Measurements from ENCODE around the gene QRFP. TPM values are rescaled to one million over a fixed set of nuclear protein-coding genes. Genes with fewer than 3 reads are reported as not detected.

The QRFP gene
- total RNA-seq, 4 donors from 2014 or later, result 0.18 TPM; not detected in 3

- peaks cover 28 to 100% (median 56%) of the 10 kb centered on the region in 3 donors for H3K36me3 ChIP-seq
- no peaks in the 10 kb centered on the region for H3K27me3 ChIP-seq
- H3K4me3 ChIP-seq, result no peak overlapping the region
- TF ChIP-seq CTCF (IDR thresholded peaks at IDR 0.05) (no peak), POLR2A (IDR thresholded peaks at IDR 0.05) (no peak)
- intact Hi-C loops (cut with DNase I), result loop anchor here (10.0 kb wide), 1 partner anchor 67 kb away; no protein-coding TSS in a partner anchor
- WGBS, 2 donors, result 84 to 96% methylated on average over 6 of the region's 6 CpGs
- DNase-seq, result no peak
- no peaks in the 10 kb centered on the region for H3K9me3 ChIP-seq
- H3K4me1 ChIP-seq, result peaks cover 0 to 14% (median 0%) of the 10 kb centered on the region in 3 donors
- H3K27ac ChIP-seq, result peak overlapping the region in 1 of 4 donors; percentile 30
Observed at GRCh38 chr9:130878295-130878694, 18.3 kb downstream of the QRFP start.

GRCh38 chr9:130877300-130877699 is 19.3 kb downstream of the QRFP start:
- Histone ChIP-seq H3K36me3 (peaks cover 28 to 100% (median 58%) of the 10 kb centered on the region in 3 donors), H3K9me3 (no peaks in the 10 kb centered on the region), H3K27ac (peak overlapping the region in 2 of 4 donors; percentile 17 to 76), H3K27me3 (no peaks in the 10 kb centered on the region), H3K4me3 (no peak overlapping the region), H3K4me1 (peaks cover 0 to 22% (median 0%) of the 10 kb centered on the region in 3 donors)
- 94 to 100% methylated on average over 2 to 6 of the region's 6 CpGs for WGBS, 2 donors
- TF ChIP-seq CTCF (IDR thresholded peaks at IDR 0.05) (no peak), POLR2A (IDR thresholded peaks at IDR 0.05) (no peak)
- intact Hi-C loops (cut with DNase I), result loop anchor here (10.0 kb wide), 1 partner anchor 68 kb away; no protein-coding TSS in a partner anchor
- DNase-seq, result no peak

GRCh38 chr9:130874783-130875182 is 21.8 kb downstream of the QRFP start:
- DNase-seq, result no peak
- TF ChIP-seq POLR2A (IDR thresholded peaks at IDR 0.05) (no peak), CTCF (IDR thresholded peaks at IDR 0.05) (no peak)
- peaks cover 14 to 98% (median 51%) of the 10 kb centered on the region in 3 donors for H3K36me3 ChIP-seq
- WGBS, 2 donors, result 88% methylated on average over 4 to 5 of the region's 5 CpGs
- intact Hi-C loops (cut with DNase I), result loop anchor here (10.0 kb wide), 1 partner anchor 70 kb away; no protein-coding TSS in a partner anchor
- no peak overlapping the region for H3K4me3 ChIP-seq
- no peaks in the 10 kb centered on the region for H3K9me3 ChIP-seq
- peak overlapping the region; percentile 0 to 76 (median 62) for H3K27ac ChIP-seq
- H3K27me3 ChIP-seq, result no peaks in the 10 kb centered on the region
- H3K4me1 ChIP-seq, result peaks cover 0 to 45% (median 7%) of the 10 kb centered on the region in 3 donors

GRCh38 chr9:130873966-130874365 is 22.6 kb downstream of the QRFP start:
- Histone ChIP-seq H3K27ac (peak overlapping the region; percentile 0 to 76 (median 62)), H3K9me3 (no peaks in the 10 kb centered on the region), H3K27me3 (no peaks in the 10 kb centered on the region), H3K36me3 (peaks cover 12 to 98% (median 48%) of the 10 kb centered on the region in 3 donors), H3K4me1 (peaks cover 0 to 52% (median 7%) of the 10 kb centered on the region in 3 donors), H3K4me3 (no peak overlapping the region)
- intact Hi-C loops (cut with DNase I), result loop anchor here (10.0 kb wide), 1 partner anchor 71 kb away; no protein-coding TSS in a partner anchor
- DNase-seq, result no peak
- TF ChIP-seq POLR2A (IDR thresholded peaks at IDR 0.05) (no peak), CTCF (IDR thresholded peaks at IDR 0.05) (no peak)
- 88 to 93% methylated on average over 8 of the region's 8 CpGs for WGBS, 2 donors

GRCh38 chr9:130872912-130873503 is 23.6 kb downstream of the QRFP start:
- 74 to 87% methylated on average over 10 to 13 of the region's 15 CpGs for WGBS, 2 donors

More at GRCh38 chr9:130872912-130873503, 23.6 kb downstream of the QRFP start:
- Histone ChIP-seq H3K27ac (peak overlapping the region; percentile 0 to 71 (median 59)), H3K36me3 (peaks cover 8 to 98% (median 39%) of the 10 kb centered on the region in 3 donors), H3K27me3 (no peaks in the 10 kb centered on the region), H3K4me3 (no peak overlapping the region), H3K9me3 (no peaks in the 10 kb centered on the region), H3K4me1 (peaks cover 0 to 57% (median 7%) of the 10 kb centered on the region in 3 donors)
- intact Hi-C loops (cut with DNase I), result loop anchor here (10.0 kb wide), 1 partner anchor 72 kb away; no protein-coding TSS in a partner anchor
- TF ChIP-seq POLR2A (IDR thresholded peaks at IDR 0.05) (no peak), CTCF (IDR thresholded peaks at IDR 0.05) (no peak)
- no peak for DNase-seq
